ENCODE results near the gene MRC1. TPM values are rescaled to one million over a fixed set of nuclear protein-coding genes. Genes with fewer than 3 reads are reported as not detected.

Gene MRC1
- total and polyA plus RNA-seq, 10 of the 15 experiments (the other 5 are each of a cell fraction or from before 2014, with no cell fraction given) = 0.01 to 0.21 (median 0.03) TPM; not detected in 5

GRCh38 chr10:17915181-17915580, 106.0 kb downstream of the MRC1 start:
- H3K36me3 ChIP-seq (ENCODE audit: control insufficient read depth in 2 of 2, insufficient read depth in 2 of 2, low read length in 1 of 2) = no peaks in the 10 kb centered on the region
- CTCF ChIA-PET = no interaction called here
- H3K9ac ChIP-seq (ENCODE audit: control insufficient read depth, insufficient read depth, low read length) = no peak overlapping the region
- no peaks in the 10 kb centered on the region for H3K27me3 ChIP-seq (replicated peaks in 1 of 2; ENCODE audit: control insufficient read depth in 2 of 2, insufficient read depth in 2 of 2, low read length in 1 of 2)
- 65% methylated on average over 4 of the region's 4 CpGs for WGBS (ENCODE audit: insufficient coverage, insufficient replicate concordance, low lambda C conversion rate, missing lambda C conversion rate)
- H3K79me2 ChIP-seq (ENCODE audit: control insufficient read depth, insufficient read depth, low read length) = no peaks in the 10 kb centered on the region
- SMC1A ChIA-PET (ENCODE audit: uncharacterized antibody, unreplicated experiment) = no interaction called here
- no peak overlapping the region for H3K4me3 ChIP-seq
- ATAC-seq = no peak
- no peak for FAIRE-seq
- DNase-seq (ENCODE audit: low read depth, low spot score) = no peak
- no peak overlapping the region for H3K27ac ChIP-seq (ENCODE audit: control insufficient read depth, insufficient read depth)
- H3K9me3 ChIP-seq (replicated peaks; ENCODE audit: control insufficient read depth, insufficient read depth, low read length) = no peaks in the 10 kb centered on the region; the same call in 2 of the 3 replicates
- no peaks in the 10 kb centered on the region for H4K20me1 ChIP-seq (ENCODE audit: control insufficient read depth, insufficient read depth)
- no peak overlapping the region for H2AFZ ChIP-seq (ENCODE audit: control insufficient read depth, low read depth, low read length)
- intact Hi-C loops (cut with micrococcal nuclease; ENCODE audit: unreplicated experiment) = no loop called here
- H3K4me2 ChIP-seq (ENCODE audit: control insufficient read depth, insufficient read depth) = no peak overlapping the region
- RAD21 ChIA-PET (ENCODE audit: unreplicated experiment) = no interaction called here
- no peaks in the 10 kb centered on the region for H3K4me1 ChIP-seq (ENCODE audit: control insufficient read depth, insufficient read depth, low read length)
- no TSS peak for BruUV-seq (replicated peaks)
- in situ Hi-C loops (cut with MboI) = no loop called here
- POLR2A ChIA-PET = no interaction called here
- TF ChIP-seq GABPA (IDR thresholded peaks at IDR 0.05; ENCODE audit: low read depth) (no peak), SREBF2 (IDR thresholded peaks at IDR 0.05; ENCODE audit: low read length) (no peak), ZBTB11 (CRISPR knock-in tag; IDR thresholded peaks at IDR 0.05) (no peak), SUZ12 (IDR thresholded peaks at IDR 0.05; ENCODE audit: unreplicated experiment) (no peak), ZBTB33 (IDR thresholded peaks at IDR 0.05) (no peak), TCF7 (IDR thresholded peaks at IDR 0.05; ENCODE audit: borderline replicate concordance) (no peak), PAX5 (IDR thresholded peaks at IDR 0.05; ENCODE audit: borderline replicate concordance, low read depth, low read length) (no peak), JUND (IDR thresholded peaks at IDR 0.05; ENCODE audit: low read depth, low read length) (no peak), IRF5 (IDR thresholded peaks at IDR 0.05; ENCODE audit: borderline replicate concordance) (no peak)
- TF ChIP-seq, protein P1, sequence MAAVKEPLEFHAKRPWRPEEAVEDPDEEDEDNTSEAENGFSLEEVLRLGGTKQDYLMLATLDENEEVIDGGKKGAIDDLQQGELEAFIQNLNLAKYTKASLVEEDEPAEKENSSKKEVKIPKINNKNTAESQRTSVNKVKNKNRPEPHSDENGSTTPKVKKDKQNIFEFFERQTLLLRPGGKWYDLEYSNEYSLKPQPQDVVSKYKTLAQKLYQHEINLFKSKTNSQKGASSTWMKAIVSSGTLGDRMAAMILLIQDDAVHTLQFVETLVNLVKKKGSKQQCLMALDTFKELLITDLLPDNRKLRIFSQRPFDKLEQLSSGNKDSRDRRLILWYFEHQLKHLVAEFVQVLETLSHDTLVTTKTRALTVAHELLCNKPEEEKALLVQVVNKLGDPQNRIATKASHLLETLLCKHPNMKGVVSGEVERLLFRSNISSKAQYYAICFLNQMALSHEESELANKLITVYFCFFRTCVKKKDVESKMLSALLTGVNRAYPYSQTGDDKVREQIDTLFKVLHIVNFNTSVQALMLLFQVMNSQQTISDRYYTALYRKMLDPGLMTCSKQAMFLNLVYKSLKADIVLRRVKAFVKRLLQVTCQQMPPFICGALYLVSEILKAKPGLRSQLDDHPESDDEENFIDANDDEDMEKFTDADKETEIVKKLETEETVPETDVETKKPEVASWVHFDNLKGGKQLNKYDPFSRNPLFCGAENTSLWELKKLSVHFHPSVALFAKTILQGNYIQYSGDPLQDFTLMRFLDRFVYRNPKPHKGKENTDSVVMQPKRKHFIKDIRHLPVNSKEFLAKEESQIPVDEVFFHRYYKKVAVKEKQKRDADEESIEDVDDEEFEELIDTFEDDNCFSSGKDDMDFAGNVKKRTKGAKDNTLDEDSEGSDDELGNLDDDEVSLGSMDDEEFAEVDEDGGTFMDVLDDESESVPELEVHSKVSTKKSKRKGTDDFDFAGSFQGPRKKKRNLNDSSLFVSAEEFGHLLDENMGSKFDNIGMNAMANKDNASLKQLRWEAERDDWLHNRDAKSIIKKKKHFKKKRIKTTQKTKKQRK (IDR thresholded peaks at IDR 0.05; ENCODE audit: low read depth, low read length) = no peak
- TF ChIP-seq, protein P2, sequence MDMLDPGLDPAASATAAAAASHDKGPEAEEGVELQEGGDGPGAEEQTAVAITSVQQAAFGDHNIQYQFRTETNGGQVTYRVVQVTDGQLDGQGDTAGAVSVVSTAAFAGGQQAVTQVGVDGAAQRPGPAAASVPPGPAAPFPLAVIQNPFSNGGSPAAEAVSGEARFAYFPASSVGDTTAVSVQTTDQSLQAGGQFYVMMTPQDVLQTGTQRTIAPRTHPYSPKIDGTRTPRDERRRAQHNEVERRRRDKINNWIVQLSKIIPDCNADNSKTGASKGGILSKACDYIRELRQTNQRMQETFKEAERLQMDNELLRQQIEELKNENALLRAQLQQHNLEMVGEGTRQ (IDR thresholded peaks at IDR 0.05; ENCODE audit: borderline replicate concordance, low read depth, low read length) = no peak
- TF ChIP-seq, protein P3, sequence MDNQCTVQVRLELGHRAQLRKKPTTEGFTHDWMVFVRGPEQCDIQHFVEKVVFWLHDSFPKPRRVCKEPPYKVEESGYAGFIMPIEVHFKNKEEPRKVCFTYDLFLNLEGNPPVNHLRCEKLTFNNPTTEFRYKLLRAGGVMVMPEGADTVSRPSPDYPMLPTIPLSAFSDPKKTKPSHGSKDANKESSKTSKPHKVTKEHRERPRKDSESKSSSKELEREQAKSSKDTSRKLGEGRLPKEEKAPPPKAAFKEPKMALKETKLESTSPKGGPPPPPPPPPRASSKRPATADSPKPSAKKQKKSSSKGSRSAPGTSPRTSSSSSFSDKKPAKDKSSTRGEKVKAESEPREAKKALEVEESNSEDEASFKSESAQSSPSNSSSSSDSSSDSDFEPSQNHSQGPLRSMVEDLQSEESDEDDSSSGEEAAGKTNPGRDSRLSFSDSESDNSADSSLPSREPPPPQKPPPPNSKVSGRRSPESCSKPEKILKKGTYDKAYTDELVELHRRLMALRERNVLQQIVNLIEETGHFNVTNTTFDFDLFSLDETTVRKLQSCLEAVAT (IDR thresholded peaks at IDR 0.05) = no peak

Data from GM12878 (cell line).